Left cardiac atrium (tissue), 4 donors: ENCODE data around the gene DMBT1. TPM values are rescaled to one million over a fixed set of nuclear protein-coding genes. Genes with fewer than 3 reads are reported as not detected.

Experiments used
- ATAC-seq, 2 donors: fragments of 200-7000 bp; cut with Tn5 transposase; one replicate each; pipeline ENCODE4 v1.9.1; 2020; ENCODE audit warnings: mild to moderate bottlenecking in 2 of 2, moderate library complexity in 2 of 2
- DNase-seq: peaks from one replicate; pipeline ENCODE4 v3.0.0-alpha.2; 2020
- intact Hi-C, 2 donors: fragments of 100-400 bp; cut with DNase I; formaldehyde crosslinking; loops; one replicate each; pipeline versions ENCODE4 v1.14.1 to v1.15.1; 2022 to 2023
- total RNA-seq, 2 donors: library from RNA; stranded (reverse); fragmentation: NEBNext Ultra II Directional; extraction: Animal tissue kit (Norgen Biotek cat#: 25700); gene quantifications; one replicate each; pipeline ENCODE4 v1.2.1, GENCODE V29; 2021
- donor health status: DM: no; HTN: yes; CAD: no.
- donor health status: DM: no; HTN: yes; CAD: no; lungs with severe emphysema.
- donor health status: DM: yes; HTN: yes; CAD: no.
- donor health status: Dilated cardiomyopathy.

The DMBT1 gene
- total RNA-seq, 2 donors from 2014 or later, result not detected

DNA sequence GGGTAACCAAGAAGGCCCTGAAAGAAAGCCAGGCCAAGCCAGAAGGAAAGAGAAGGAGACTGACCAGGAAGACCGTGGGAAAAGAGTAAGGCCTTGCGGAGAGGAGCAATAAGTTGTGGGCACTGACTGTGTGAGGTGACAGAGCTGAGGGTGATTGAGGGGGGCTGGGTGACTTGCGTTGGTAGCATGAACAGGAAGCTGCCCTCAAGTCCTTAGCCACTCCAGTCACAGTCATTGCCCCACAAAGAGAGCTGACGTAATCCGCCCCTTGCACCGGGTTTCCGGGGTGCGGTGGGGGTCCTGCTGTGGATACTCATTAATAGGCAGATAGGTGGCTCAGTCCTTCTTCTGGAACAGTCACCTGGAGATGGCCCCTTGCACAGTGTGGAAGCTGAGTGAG is 16.1 kb upstream of the DMBT1 start:
- DNase-seq, result no peak
- no peak for ATAC-seq
- intact Hi-C loops, result no loop called here

DNA sequence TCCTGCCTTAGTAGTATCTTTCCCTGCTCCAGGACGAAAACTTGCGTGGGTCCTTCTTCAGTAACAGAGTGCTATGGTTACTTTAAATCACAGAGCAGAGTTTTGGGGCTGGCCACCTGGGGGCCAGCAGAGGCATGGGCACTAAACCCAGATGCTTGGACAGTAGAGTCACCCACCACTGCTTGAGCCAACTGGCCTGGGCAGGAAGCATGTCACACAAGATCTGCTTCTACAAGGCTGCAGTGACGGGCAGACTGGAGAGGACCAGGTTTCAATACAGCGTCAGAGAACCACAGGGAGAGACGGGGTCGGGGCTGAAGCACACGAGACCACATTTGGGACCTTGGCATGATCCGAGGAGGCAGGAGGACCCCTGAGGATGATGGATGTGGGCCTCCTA is 14.3 kb upstream of the DMBT1 start:
- DNase-seq, result no peak
- ATAC-seq, result no peak
- intact Hi-C loops, result no loop called here

DNA sequence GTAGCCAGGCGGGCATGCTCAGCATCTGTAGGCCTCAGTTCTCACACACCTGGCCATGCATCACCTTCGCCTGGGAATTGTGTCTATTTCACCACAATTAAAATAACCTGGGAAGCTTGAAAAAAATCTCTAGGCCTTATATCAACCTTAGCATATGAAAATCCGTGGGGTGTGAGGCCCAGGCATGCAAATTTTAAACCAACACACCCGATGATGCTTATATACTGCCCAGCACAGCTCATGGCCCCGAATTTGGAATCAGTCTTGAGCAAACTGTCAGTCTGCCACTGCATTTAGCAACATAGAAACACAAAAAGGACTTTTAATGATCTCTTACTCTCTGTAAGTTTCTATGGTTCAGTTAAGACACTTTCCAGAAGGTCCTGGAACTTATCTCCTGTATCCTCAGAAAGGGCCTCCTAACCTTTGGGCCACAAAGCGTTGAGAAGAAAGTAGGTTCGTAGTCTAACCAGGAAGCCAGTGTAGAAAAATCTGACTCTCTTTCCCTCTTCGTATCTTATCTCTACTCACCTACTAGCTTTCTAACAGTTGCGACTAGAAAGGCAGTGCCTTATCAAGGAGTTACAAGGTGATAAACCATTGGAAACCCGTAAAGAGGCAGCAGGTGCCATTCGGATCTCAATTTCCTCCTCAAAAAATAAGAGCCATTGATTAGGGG is 12.0 kb upstream of the DMBT1 start:
- ATAC-seq, result no peak
- intact Hi-C loops, result no loop called here

DNA sequence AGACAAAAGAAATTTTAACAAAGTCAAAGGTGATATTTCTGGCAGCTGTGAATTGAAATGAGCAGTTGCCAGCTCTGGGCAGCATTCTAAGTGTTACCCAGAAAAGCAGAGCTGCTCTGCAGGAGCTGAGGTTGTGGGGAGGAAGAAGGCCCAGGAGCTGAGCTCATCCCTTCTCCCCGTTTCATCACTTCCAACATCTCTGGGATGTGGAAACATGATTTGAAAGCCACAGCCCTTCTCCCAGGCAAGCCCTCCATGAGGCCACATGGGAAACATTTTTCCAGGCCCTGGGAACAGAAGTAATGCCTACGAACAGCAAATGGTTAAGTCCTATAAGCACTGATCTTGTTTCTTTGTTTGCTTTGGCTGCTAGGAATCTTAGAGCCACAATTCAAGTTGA is 10.9 kb upstream of the DMBT1 start:
- DNase-seq (no peak), ATAC-seq (no peak)
- intact Hi-C loops, result no loop called here

More for the DNA sequence above, 12.0 kb upstream of the DMBT1 start:
- DNase-seq, result no peak

DNA sequence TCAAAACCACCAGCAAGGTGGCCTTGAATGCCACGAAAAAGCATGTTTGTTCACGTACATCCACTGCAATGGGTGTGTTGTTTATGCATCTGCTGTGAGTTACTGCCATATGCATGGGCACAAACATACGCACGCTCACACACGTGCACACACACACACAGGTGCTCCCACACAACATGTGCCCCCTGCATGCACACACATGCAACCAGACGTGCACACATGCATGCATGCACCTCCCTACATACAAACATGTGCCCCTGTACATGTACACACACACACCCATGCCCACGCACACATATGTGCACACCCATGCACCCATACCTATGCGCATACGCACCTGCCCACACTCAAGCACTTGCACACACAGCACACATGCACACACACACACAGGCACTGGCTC is 10.1 kb upstream of the DMBT1 start:
- no peak for DNase-seq
- ATAC-seq, result no peak
- intact Hi-C loops, result no loop called here

DNA sequence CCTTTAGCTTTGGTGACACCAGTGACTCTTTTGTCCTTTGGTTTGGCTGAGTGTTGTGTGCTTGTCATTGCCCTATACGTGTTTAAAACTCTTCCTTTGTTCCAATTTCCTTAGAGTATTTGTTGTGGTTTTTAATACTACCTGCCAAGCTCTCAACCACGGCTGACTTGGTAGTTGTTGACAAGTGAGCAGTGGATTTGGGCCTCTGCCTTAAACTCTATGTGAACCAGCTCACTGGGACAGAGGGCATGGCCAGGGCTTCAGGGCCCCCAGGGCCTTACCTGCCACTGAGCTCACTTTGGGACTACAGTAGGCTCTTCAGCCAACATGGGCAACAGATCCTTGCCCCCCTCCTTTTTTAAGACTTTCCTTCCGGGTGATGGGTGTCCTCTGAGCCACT is 9.6 kb upstream of the DMBT1 start:
- no peak for DNase-seq
- ATAC-seq, result no peak
- intact Hi-C loops, result no loop called here

DNA sequence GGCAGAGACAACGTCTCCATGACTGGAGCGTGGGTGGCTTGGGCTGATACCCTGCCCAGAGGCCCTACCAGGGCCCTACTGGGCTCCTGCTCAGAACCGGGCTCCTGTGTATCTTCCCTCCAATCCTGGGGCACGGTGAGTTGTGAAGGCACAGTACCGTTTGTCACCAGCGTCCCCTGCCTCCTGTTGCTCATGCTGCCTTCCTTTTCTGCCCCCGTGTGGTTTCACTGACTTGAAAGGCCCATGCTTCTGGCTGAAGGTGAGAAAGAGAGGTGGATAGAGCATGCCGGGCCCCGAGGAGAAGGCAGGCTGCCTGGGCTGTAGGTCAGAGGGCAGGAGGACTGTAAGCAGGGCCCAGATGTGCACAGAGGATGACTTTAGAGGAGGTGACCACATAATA is 9.1 kb upstream of the DMBT1 start:
- DNase-seq (no peak), ATAC-seq (peak; percentile 48 to 67)
- intact Hi-C loops, result no loop called here

DNA sequence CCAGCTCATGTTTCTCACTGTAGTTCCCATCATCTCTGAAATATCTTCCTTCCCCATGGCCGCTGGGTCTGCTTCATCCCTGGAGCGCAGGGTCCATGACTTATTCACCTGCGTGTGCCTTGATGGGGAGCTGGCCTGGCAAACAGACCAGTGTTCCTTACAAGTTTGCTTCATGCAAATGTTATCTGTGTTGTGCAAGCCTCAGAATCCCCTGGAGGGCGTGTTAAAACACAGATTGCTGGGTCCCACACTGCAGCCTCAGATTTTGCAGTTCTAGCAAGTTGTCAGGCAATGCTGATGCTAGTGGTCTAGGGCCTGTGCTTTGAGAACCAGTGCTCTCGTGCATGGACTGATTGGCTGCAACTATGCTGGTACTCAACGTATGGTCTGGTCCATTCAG is 7.2 kb upstream of the DMBT1 start:
- intact Hi-C loops, result no loop called here
- DNase-seq (no peak), ATAC-seq (no peak)

DNA sequence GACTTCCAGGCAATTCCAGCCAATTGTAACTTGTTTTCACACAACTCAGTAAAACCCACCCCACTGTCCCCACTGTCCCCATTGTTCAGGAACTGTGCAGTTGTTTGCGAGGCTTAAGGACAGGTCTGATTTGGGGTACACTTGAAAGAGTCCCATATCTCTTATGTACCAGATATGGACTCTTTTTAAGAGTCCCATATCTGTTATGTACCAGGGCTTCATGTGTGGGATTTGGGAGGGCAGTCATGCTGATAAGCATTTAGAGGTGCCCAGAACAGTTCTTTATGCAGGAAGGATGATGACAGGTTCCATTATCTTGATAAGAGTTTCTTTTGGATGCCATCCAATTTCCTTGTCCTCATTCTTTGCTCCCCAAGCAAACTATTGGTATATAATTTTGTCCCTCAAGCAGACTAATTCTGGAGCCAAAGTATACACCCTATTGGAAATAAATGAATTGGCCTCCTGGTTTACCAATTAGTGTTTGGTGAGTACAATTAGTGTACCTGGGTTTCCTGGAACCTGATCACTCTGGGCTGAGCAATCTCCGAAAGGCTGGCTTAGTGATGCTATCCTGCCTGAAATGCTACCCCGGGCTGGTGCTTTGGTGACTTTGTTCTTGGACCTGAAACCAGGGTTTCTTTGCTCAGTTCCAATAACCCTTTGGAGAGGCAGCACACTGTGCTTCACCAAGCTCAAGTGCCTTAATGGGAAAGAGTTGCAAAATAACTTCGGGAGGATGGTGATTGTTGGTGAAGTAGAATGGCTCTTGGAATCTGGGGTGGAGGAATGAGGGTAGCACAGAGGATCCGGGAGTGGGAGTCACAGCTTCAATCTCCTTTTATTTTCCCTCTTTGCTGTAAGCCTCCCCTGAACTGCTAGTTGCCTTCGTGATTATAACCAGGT is 6.2 kb upstream of the DMBT1 start:
- intact Hi-C loops, result no loop called here
- ATAC-seq, result no peak
- no peak for DNase-seq

DNA sequence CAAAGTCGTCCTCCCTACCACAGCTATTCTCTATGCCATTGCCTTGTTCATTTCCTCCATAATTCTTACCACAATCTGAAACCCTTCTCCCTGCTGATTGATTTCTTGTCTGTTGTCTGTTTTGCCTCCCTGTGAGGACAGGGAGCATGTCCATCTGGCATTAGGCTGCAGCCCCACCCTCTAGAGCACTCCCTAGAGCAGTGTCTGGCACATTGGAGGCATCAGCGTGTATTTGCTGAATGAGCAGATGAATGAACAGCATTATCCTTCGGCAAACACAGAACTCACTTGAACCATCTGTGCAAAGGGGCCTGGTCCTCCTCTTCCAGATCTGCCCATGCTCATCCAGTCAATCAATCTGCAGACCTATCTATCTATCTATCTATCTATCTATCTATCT is 5.1 kb upstream of the DMBT1 start:
- intact Hi-C loops, result no loop called here
- ATAC-seq, result no peak
- no peak for DNase-seq

DNA sequence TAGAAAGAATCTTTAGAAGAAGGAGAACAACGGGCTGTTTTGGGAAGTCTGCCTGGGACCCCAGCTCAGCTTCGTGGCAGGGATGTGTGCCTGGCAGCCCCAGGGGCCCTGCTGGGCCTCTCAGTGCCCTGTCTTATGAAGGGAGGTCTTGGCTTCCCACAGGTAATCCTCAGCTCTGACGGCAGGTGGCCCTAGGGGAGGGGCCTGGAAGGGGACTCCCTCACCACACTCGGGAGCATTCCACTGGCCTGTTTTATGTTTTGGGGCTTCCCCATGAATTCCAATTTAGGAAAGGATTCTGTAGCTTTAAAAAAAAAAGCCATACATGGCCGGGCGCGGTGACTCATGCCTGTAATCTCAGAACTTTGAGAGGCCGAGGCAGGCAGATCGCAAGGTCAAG is 3.0 kb upstream of the DMBT1 start:
- intact Hi-C loops, result no loop called here
- DNase-seq (no peak), ATAC-seq (no peak)

DNA sequence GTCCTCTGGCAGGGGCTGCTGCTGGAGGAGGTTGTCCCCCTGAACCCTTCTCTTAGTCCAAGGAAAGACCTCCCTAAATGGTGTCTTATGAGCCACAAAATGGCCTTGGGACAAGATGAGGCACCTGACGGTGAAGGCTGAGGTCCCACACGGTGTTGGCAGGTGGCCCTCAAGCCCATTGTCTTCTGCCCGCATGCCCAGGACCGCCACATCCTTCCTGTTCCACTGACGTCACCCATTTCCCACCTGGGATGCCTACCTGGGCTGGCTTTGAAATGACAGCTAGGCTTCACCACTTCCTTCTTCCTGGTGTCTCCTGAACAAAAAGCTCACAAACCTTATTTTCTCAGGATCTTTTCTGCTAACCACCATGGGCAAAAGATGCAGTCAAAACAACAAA is 2.1 kb upstream of the DMBT1 start:
- DNase-seq (no peak), ATAC-seq (no peak)
- intact Hi-C loops, result no loop called here

DNA sequence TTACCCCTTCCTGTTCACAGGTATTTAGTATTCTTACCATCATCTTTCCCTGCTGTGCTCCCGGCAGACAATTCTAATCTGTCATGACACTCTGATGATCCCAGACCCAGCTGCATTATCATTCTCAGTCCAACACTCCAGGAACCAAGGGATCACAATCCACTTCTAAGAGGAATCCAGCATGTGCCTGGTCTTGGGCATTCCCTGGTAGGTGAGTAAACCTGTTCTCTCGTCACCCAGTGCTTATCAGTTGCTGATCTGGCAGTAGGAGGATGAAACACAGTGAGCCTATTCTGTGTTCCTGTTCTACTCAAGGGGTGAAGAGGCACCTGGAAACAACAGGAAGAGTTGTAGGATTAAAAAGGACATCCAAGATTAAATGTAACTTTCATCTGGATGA is 1.3 kb upstream of the DMBT1 start:
- DNase-seq, result no peak
- intact Hi-C loops, result no loop called here

DNA sequence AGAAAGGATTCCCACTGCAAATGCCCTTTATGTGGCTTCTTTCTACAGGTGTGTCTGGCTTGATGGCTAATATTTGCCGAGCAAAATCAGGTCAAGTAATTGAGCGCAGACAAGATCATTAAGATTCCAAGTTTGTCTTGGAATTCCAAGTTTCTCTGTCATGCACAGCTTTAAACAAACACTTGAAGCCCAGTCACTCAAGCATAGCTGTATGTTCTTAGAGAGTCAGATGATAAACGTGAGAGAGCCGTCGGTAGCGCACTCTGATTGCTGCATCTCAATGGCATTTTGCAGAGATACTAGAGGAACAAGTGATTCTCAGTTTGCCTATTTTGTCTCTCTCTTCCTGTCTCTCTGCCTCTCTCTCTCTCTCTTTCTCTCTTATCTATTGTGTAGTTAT is 658 bp downstream of the DMBT1 start:
- no peak for ATAC-seq
- intact Hi-C loops, result loop anchor here (5.0 to 10.0 kb wide), 6 partner anchors 39 to 266 kb away; partner anchors contain the start of gene HTRA1 (in 1 of the 2)
- DNase-seq, result no peak

More for the DNA sequence above, 1.3 kb upstream of the DMBT1 start:
- ATAC-seq, result no peak

DNA sequence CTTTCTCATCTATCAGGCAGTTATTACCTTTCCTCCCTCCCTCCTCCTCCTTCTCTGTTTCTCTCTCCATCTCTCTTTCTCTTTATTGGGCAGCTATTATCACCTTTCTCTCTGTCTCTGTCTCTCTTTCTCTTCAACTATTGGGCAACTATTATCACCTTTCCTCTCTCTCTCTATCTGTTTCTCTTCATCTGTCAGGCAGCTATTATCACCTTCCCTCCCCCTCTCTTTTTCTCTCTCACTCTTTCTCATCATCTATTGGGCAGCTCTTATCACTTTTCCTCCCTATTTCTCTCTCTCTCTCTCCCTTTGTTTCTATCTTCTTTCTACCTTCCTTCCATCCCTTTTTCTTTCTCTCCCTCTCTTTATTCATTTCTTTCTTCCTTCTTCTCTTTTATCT is 1.2 kb downstream of the DMBT1 start:
- intact Hi-C loops, result loop anchor here (5.0 to 10.0 kb wide), 6 partner anchors 39 to 267 kb away; partner anchors contain the start of gene HTRA1 (in 1 of the 2)
- ATAC-seq (no peak), DNase-seq (no peak)

DNA sequence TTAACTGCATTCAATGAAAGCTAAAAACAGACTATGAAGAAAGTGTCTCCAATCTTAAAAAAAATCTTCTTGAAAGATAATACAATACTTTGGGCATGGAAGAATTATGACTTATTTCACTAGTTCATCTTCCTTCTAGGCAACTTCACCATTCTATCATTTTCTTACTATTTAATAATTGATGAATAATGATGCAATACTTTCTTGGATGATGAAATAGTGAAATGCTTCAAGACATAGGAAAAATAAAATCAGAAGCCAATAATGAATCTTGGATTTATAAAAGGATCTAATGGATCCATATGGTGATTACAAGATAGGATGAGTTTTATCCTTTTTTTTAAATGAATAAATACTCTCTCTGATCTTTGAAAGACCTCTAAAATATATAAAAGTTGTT is 4.4 kb downstream of the DMBT1 start:
- ATAC-seq (no peak), DNase-seq (no peak)
- intact Hi-C loops, result loop anchor here (5.0 to 10.0 kb wide), 7 partner anchors 43 to 270 kb away; partner anchors contain the start of gene HTRA1 (in 1 of the 2)

DNA sequence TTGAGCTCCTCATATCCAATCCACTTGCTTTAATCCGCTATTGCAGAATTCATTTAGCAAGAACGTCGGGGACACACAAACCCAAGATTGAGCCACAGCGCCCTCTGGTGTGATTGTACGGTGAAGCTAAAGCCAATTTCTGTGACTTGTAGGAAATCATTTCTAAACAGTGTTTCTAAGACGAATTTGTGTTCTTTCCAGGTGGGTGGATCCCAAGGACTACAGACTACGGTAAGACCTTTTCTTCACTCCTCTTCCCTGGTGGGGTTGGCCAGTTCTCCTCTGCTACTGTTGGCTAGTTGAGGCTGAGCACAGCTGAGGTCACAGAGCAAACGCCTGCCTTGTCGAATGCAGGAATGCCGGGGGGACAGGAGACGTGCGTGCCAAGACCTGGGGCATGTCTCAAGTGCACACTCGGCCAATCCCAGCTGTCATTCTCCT is 5.2 kb downstream of the DMBT1 start:
- DNase-seq, result peak; percentile 81
- intact Hi-C loops, result loop anchor here (1.0 to 10.0 kb wide), 7 partner anchors 101 to 271 kb away; partner anchors contain the start of gene HTRA1 (in 1 of the 2)

DNA sequence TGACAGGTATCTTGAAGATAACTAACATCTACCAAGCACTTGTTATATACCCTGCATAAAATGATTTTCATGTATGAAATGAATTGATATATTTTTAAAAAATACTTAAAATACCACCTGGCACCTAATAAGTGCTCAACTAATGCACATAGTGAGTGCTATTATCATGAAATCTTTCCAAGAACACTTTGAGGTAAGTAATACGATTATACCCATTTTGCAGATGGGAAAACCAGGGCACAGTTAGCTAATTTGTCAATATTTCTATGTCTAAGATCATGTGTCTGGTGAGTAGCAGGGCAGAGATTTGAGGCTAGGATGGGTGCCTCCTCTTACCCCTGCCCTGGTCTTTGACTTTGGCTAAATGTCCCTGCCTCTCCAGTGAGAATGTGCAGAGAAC is 6.1 kb downstream of the DMBT1 start:
- ATAC-seq, result no peak
- no peak for DNase-seq
- intact Hi-C loops, result loop anchor here (1.0 to 10.0 kb wide), 7 partner anchors 102 to 272 kb away; partner anchors contain the start of gene HTRA1 (in 1 of the 2)

More for the DNA sequence above, 5.2 kb downstream of the DMBT1 start:
- peak; percentile 67 to 76 for ATAC-seq

DNA sequence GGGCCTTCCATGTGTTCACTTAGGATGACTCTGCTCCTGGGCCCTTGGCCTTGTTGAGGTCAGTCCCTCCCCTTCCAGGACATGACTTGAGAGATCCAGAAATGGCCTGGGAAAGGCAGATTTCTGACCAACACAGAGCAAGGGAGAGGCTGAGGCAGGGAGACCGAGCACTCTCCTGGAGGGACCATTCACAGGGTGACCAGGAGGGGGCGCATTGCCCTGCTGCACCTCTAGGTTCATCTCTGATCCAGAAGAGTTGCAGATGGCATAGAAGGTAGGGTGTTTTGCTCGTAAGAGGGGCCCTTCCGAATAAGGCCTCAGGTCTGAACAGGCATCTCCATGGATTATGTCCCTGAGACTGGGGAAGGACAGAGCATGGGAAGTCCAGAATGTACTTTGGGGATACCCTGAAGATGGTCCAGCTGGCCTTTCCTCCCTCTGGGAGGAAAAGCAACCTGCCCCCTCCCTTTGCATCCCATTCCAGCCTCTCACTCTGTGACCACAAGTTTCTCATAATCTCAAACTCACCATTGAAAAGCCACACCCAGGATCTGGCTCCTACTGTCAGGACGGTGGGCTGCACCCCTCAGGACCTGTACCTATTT is 6.6 kb downstream of the DMBT1 start:
- DNase-seq (no peak), ATAC-seq (peak in 1 of 2 donors; percentile 44)
- intact Hi-C loops, result loop anchor here (5.0 to 10.0 kb wide), 6 partner anchors 102 to 272 kb away; partner anchors contain the start of gene HTRA1 (in 1 of the 2)
